ENCODE measurements around the gene CCNA1. TPM values are rescaled to one million over a fixed set of nuclear protein-coding genes. Genes with fewer than 3 reads are reported as not detected.

Gene CCNA1
- total RNA-seq, 1 donor from 2014 or later, result 0.20 TPM

GRCh38 chr13:36450534-36450933, 18.2 kb downstream of the CCNA1 start:
- intact Hi-C loops (cut with micrococcal nuclease), result no loop called here
- no peaks in the 10 kb centered on the region for H3K4me1 Mint-ChIP-seq
- no peak for TF ChIP-seq CTCF (IDR thresholded peaks at IDR 0.05)
- POLR2A ChIA-PET, result interaction anchor here (0.5 kb wide), 1 partner anchor 69 kb away, joined by 5 read pairs; no protein-coding TSS in a partner anchor
- CTCF ChIA-PET, result interaction anchor here (1.5 kb wide), 1 partner anchor 285 kb away, joined by 4 read pairs; no protein-coding TSS in a partner anchor
- DNase-seq, result no peak
- no peaks in the 10 kb centered on the region for H3K36me3 Mint-ChIP-seq (ENCODE audit: low read depth)
- H3K4me3 Mint-ChIP-seq, result no peak overlapping the region
- H3K9me3 Mint-ChIP-seq, result no peaks in the 10 kb centered on the region
- no peaks in the 10 kb centered on the region for H3K27me3 Mint-ChIP-seq
- no peak overlapping the region for H3K27ac Mint-ChIP-seq
- no peak for ATAC-seq (ENCODE audit: low read depth)

- TF ChIP-seq CTCF (IDR thresholded peaks at IDR 0.05), result no peak
- DNase-seq (no peak), ATAC-seq (ENCODE audit: low read depth) (no peak)
- ChIA-PET POLR2A (no interaction called here), CTCF (interaction anchor here (1.0 to 3.4 kb wide), 2 partner anchors 170 to 282 kb away, joined by 3 to 49 read pairs; no protein-coding TSS in a partner anchor)
- intact Hi-C loops (cut with micrococcal nuclease), result loop anchor here (1.0 kb wide), 1 partner anchor 283 kb away; no protein-coding TSS in a partner anchor
- Mint-ChIP-seq H3K36me3 (ENCODE audit: low read depth) (no peaks in the 10 kb centered on the region), H3K27me3 (no peaks in the 10 kb centered on the region), H3K9me3 (no peaks in the 10 kb centered on the region), H3K4me1 (no peaks in the 10 kb centered on the region), H3K4me3 (no peak overlapping the region), H3K27ac (no peak overlapping the region)
Measured at GRCh38 chr13:36453516-36453915, 21.2 kb downstream of the CCNA1 start.

DNA sequence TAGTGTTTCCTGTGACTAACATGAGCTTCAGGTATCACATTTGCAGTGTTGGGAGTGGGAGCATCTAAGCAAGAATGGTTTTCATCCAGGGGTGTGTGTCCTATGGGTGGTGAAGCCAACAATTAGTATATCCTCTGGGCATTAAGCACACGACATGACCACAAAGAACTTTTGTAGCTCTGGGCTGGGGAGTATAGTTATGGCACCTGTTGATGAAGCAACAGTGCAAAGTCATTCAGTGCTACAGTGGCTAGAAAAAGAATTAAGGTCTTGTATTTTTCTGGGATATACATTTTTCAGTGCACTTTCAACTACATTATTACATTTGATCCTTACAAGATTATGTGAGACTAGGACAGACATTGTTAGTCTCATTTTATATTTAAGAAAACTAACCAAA, 21.8 kb downstream of the CCNA1 start:
- H3K4me1 Mint-ChIP-seq, result no peaks in the 10 kb centered on the region
- intact Hi-C loops (cut with micrococcal nuclease), result no loop called here

DNA sequence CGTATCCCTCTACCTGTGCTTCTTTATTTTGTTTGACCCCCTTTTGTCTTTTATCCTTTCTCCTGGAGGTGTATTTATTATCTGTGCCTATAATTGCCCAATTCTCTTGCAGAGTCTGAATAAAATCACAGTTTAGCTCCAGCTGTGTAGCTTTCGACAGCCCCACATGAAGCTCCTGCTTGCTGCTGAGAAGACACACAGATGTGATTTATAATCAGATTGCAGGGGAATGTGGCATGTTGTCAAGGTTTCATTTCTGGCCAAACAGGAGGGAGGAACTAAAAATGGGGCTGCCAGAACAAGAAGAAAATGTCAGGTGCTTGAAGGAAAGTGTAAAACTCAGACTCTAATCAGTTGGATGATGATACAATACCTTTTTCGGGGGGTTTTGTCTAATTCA, 22.7 kb downstream of the CCNA1 start:
- no peak for TF ChIP-seq CTCF (IDR thresholded peaks at IDR 0.05)
- Mint-ChIP-seq H3K27me3 (no peaks in the 10 kb centered on the region), H3K36me3 (ENCODE audit: low read depth) (no peaks in the 10 kb centered on the region), H3K27ac (no peak overlapping the region), H3K4me1 (no peaks in the 10 kb centered on the region), H3K9me3 (no peaks in the 10 kb centered on the region), H3K4me3 (no peak overlapping the region)
- intact Hi-C loops (cut with micrococcal nuclease), result no loop called here
- ChIA-PET CTCF (interaction anchor here (3.4 kb wide), 1 partner anchor 281 kb away, joined by 49 read pairs; no protein-coding TSS in a partner anchor), POLR2A (no interaction called here)
- ATAC-seq (ENCODE audit: low read depth), result no peak
- no peak for DNase-seq

More for the DNA sequence above, 21.8 kb downstream of the CCNA1 start:
- no peak for DNase-seq
- H3K9me3 Mint-ChIP-seq, result no peaks in the 10 kb centered on the region
- no peak for TF ChIP-seq CTCF (IDR thresholded peaks at IDR 0.05)
- no peak overlapping the region for H3K27ac Mint-ChIP-seq
- H3K27me3 Mint-ChIP-seq, result no peaks in the 10 kb centered on the region
- POLR2A ChIA-PET, result no interaction called here
- no peak for ATAC-seq (ENCODE audit: low read depth)
- CTCF ChIA-PET, result interaction anchor here (1.0 to 3.4 kb wide), 2 partner anchors 170 to 282 kb away, joined by 3 to 49 read pairs; no protein-coding TSS in a partner anchor
- H3K36me3 Mint-ChIP-seq (ENCODE audit: low read depth), result no peaks in the 10 kb centered on the region
- no peak overlapping the region for H3K4me3 Mint-ChIP-seq

GRCh38 chr13:36456577-36456976, 24.3 kb downstream of the CCNA1 start:
- ChIA-PET CTCF (no interaction called here), POLR2A (no interaction called here)
- Mint-ChIP-seq H3K4me3 (no peak overlapping the region), H3K36me3 (ENCODE audit: low read depth) (no peaks in the 10 kb centered on the region), H3K27ac (no peak overlapping the region), H3K27me3 (no peaks in the 10 kb centered on the region), H3K4me1 (no peaks in the 10 kb centered on the region), H3K9me3 (no peaks in the 10 kb centered on the region)
- DNase-seq, result no peak
- intact Hi-C loops (cut with micrococcal nuclease), result no loop called here
- no peak for TF ChIP-seq CTCF (IDR thresholded peaks at IDR 0.05)
- no peak for ATAC-seq (ENCODE audit: low read depth)
